Stimulated activated CD4-positive, alpha-beta T cell treated with anti-CD3 and anti-CD28 coated beads, Interleukin-15, amount 100 ng/mL, for 24 hours (primary cell): ENCODE results near the gene FGD5.
A peak's percentile ranks its signal among the peaks of the same experiment; 100 is the strongest.

Experiments used
- DNase-seq: peaks from one replicate; pipeline ENCODE4 v3.0.0-alpha.2; 2020

The FGD5 gene

GRCh38 chr3:14832975-14833722, 14.4 kb downstream of the FGD5 start:
- no peak for DNase-seq

GRCh38 chr3:14834121-14834520, 15.4 kb downstream of the FGD5 start:
- no peak for DNase-seq

GRCh38 chr3:14834807-14835466, 16.2 kb downstream of the FGD5 start:
- DNase-seq, result no peak

GRCh38 chr3:14836049-14836468, 17.3 kb downstream of the FGD5 start:
- DNase-seq, result no peak

GRCh38 chr3:14837186-14837877, 18.6 kb downstream of the FGD5 start:
- no peak for DNase-seq

- no peak for DNase-seq
These were observed 19.1 kb downstream of the FGD5 start for GRCh38 chr3:14837878-14838258.

GRCh38 chr3:14839236-14839635, 20.5 kb downstream of the FGD5 start:
- DNase-seq, result no peak

GRCh38 chr3:14841836-14842235, 23.1 kb downstream of the FGD5 start:
- DNase-seq, result no peak

- no peak for DNase-seq
These were observed 23.5 kb downstream of the FGD5 start for GRCh38 chr3:14842277-14842676.

GRCh38 chr3:14843321-14843720, 24.6 kb downstream of the FGD5 start:
- DNase-seq, result no peak

GRCh38 chr3:14844386-14845170, 25.8 kb downstream of the FGD5 start:
- DNase-seq, result no peak

GRCh38 chr3:14845180-14845579, 26.4 kb downstream of the FGD5 start:
- DNase-seq, result peak; percentile 5

GRCh38 chr3:14845826-14846225, 27.1 kb downstream of the FGD5 start:
- DNase-seq, result no peak

- DNase-seq, result no peak
These were observed 27.6 kb downstream of the FGD5 start for GRCh38 chr3:14846226-14846880.

GRCh38 chr3:14847613-14848541, 29.1 kb downstream of the FGD5 start:
- peak; percentile 8 for DNase-seq

GRCh38 chr3:14848906-14849305, 30.1 kb downstream of the FGD5 start:
- DNase-seq, result no peak

GRCh38 chr3:14849638-14850230, 31.0 kb downstream of the FGD5 start:
- DNase-seq, result no peak

- DNase-seq, result no peak
These were observed 33.4 kb downstream of the FGD5 start for GRCh38 chr3:14852058-14852594.

- no peak for DNase-seq
These were observed 34.0 kb downstream of the FGD5 start for GRCh38 chr3:14852717-14853116.

- DNase-seq, result no peak
These were observed 34.6 kb downstream of the FGD5 start for GRCh38 chr3:14853271-14853951.
